ENCODE measurements around the gene ATP10B.

The ATP10B gene

GRCh38 chr5:160743027-160743426, 109.0 kb downstream of the ATP10B start:
- Histone ChIP-seq H3K9me3 (ENCODE audit: insufficient read depth, low read length, severe bottlenecking) (no peaks in the 10 kb centered on the region), H3K4me3 (ENCODE audit: low read depth in 1 of 2, low read length in 2 of 2) (no peak overlapping the region), H3K79me2 (ENCODE audit: insufficient read depth, low read length) (no peaks in the 10 kb centered on the region), H3K4me1 (ENCODE audit: insufficient read depth, low read length) (peaks cover 27% of the 10 kb centered on the region), H3K36me3 (ENCODE audit: insufficient read depth, low read length) (no peaks in the 10 kb centered on the region), H3K9ac (ENCODE audit: low read depth, low read length) (no peak overlapping the region), H2AFZ (ENCODE audit: low read depth, low read length) (no peak overlapping the region), H4K20me1 (ENCODE audit: insufficient read depth, low read length) (no peaks in the 10 kb centered on the region), H3K4me2 (ENCODE audit: insufficient read depth, low read length) (no peak overlapping the region), H3K27ac (ENCODE audit: low read length) (no peak overlapping the region), H3K27me3 (ENCODE audit: insufficient read depth, low read length, poor library complexity) (no peaks in the 10 kb centered on the region)
- ATAC-seq (ENCODE audit: insufficient read depth, low read depth) (no peak), DNase-seq (no peak)
- no peak for TF ChIP-seq EZH2 (IDR thresholded peaks at IDR 0.05; ENCODE audit: borderline replicate concordance, low read depth, low read length, severe bottlenecking)
- no peak for TF ChIP-seq CTCF (IDR thresholded peaks at IDR 0.05; ENCODE audit: borderline replicate concordance, extremely low read depth, low read length, poor library complexity, severe bottlenecking)

GRCh38 chr5:160742446-160742845, 109.6 kb downstream of the ATP10B start:
- TF ChIP-seq CTCF (IDR thresholded peaks at IDR 0.05; ENCODE audit: borderline replicate concordance, extremely low read depth, low read length, poor library complexity, severe bottlenecking) (no peak), EZH2 (IDR thresholded peaks at IDR 0.05; ENCODE audit: borderline replicate concordance, low read depth, low read length, severe bottlenecking) (no peak)
- Histone ChIP-seq H3K4me3 (ENCODE audit: low read depth in 1 of 2, low read length in 2 of 2) (no peak overlapping the region), H3K79me2 (ENCODE audit: insufficient read depth, low read length) (no peaks in the 10 kb centered on the region), H4K20me1 (ENCODE audit: insufficient read depth, low read length) (no peaks in the 10 kb centered on the region), H3K27ac (ENCODE audit: low read length) (no peak overlapping the region), H3K4me2 (ENCODE audit: insufficient read depth, low read length) (no peak overlapping the region), H3K4me1 (ENCODE audit: insufficient read depth, low read length) (peaks cover 21% of the 10 kb centered on the region), H3K9ac (ENCODE audit: low read depth, low read length) (no peak overlapping the region), H2AFZ (ENCODE audit: low read depth, low read length) (no peak overlapping the region), H3K27me3 (ENCODE audit: insufficient read depth, low read length, poor library complexity) (no peaks in the 10 kb centered on the region), H3K9me3 (ENCODE audit: insufficient read depth, low read length, severe bottlenecking) (no peaks in the 10 kb centered on the region), H3K36me3 (ENCODE audit: insufficient read depth, low read length) (no peaks in the 10 kb centered on the region)
- no peak for DNase-seq
- ATAC-seq (ENCODE audit: insufficient read depth, low read depth) = no peak

GRCh38 chr5:160727296-160727997, 124.6 kb downstream of the ATP10B start:
- H3K36me3 ChIP-seq (ENCODE audit: insufficient read depth, low read length) = no peaks in the 10 kb centered on the region
- no peak overlapping the region for H3K9ac ChIP-seq (ENCODE audit: low read depth, low read length)
- no peaks in the 10 kb centered on the region for H3K9me3 ChIP-seq (ENCODE audit: insufficient read depth, low read length, severe bottlenecking)
- peaks cover 11% of the 10 kb centered on the region for H3K4me1 ChIP-seq (ENCODE audit: insufficient read depth, low read length)
- no peak overlapping the region for H3K27ac ChIP-seq (ENCODE audit: low read length)
- no peaks in the 10 kb centered on the region for H3K79me2 ChIP-seq (ENCODE audit: insufficient read depth, low read length)
- TF ChIP-seq CTCF (IDR thresholded peaks at IDR 0.05; ENCODE audit: borderline replicate concordance, extremely low read depth, low read length, poor library complexity, severe bottlenecking) (no peak), EZH2 (IDR thresholded peaks at IDR 0.05; ENCODE audit: borderline replicate concordance, low read depth, low read length, severe bottlenecking) (no peak)
- no peaks in the 10 kb centered on the region for H4K20me1 ChIP-seq (ENCODE audit: insufficient read depth, low read length)
- H3K27me3 ChIP-seq (ENCODE audit: insufficient read depth, low read length, poor library complexity) = no peaks in the 10 kb centered on the region
- ATAC-seq (ENCODE audit: insufficient read depth, low read depth) = no peak
- H2AFZ ChIP-seq (ENCODE audit: low read depth, low read length) = no peak overlapping the region
- H3K4me3 ChIP-seq (ENCODE audit: low read depth in 1 of 2, low read length in 2 of 2) = no peak overlapping the region
- H3K4me2 ChIP-seq (ENCODE audit: insufficient read depth, low read length) = no peak overlapping the region
- DNase-seq = no peak

Measured in DND-41 (cell line).